ENCODE results near the gene MAGEA8. TPM values are rescaled to one million over a fixed set of nuclear protein-coding genes. Genes with fewer than 3 reads are reported as not detected.

The MAGEA8 gene
- total and polyA plus RNA-seq, 9 of the 15 experiments (the other 6 are each of a cell fraction or from before 2014, with no cell fraction given), result 0.49 to 4.6 (median 1.9) TPM

DNA sequence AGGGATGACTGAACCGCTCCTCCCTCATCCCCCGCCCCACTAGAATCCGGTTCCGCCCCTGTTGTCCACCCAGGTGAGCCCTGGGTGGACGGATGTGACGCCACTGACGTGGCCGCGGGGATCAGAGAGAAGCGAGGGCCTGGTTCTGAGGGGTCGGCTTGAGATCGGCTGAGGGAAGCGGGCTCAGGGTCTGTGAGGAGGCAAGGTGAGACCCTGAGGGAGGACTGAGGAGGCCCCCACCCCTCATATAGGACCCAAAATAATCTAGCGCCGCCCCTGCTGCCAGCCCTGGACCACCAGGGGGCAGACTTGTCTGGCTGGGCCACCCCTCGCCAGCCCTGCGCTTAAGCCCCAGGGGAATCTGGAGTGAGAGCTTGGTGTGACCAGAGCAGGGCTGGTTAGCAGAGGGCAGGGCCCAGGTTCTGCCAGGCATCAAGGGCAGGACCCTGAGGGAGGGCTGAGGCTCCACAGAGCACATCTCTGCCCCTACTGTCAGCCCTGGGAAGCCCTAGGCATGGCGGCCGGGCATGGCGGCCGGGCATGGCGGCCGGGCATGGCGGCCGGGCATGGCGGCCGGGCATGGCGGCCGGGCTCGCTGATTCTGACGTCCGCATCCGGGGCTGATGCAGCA is at the start of gene MAGEA8 (continued):
- TF ChIP-seq, protein P1, sequence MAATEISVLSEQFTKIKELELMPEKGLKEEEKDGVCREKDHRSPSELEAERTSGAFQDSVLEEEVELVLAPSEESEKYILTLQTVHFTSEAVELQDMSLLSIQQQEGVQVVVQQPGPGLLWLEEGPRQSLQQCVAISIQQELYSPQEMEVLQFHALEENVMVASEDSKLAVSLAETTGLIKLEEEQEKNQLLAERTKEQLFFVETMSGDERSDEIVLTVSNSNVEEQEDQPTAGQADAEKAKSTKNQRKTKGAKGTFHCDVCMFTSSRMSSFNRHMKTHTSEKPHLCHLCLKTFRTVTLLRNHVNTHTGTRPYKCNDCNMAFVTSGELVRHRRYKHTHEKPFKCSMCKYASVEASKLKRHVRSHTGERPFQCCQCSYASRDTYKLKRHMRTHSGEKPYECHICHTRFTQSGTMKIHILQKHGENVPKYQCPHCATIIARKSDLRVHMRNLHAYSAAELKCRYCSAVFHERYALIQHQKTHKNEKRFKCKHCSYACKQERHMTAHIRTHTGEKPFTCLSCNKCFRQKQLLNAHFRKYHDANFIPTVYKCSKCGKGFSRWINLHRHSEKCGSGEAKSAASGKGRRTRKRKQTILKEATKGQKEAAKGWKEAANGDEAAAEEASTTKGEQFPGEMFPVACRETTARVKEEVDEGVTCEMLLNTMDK (IDR thresholded peaks at IDR 0.05; ENCODE audit: borderline replicate concordance, insufficient read depth, low read depth, low read length, poor library complexity, severe bottlenecking), result peak; percentile 86
- TF ChIP-seq HIVEP1 (CRISPR knock-in tag; IDR thresholded peaks at IDR 0.05), result no peak
- TF ChIP-seq, protein P2, sequence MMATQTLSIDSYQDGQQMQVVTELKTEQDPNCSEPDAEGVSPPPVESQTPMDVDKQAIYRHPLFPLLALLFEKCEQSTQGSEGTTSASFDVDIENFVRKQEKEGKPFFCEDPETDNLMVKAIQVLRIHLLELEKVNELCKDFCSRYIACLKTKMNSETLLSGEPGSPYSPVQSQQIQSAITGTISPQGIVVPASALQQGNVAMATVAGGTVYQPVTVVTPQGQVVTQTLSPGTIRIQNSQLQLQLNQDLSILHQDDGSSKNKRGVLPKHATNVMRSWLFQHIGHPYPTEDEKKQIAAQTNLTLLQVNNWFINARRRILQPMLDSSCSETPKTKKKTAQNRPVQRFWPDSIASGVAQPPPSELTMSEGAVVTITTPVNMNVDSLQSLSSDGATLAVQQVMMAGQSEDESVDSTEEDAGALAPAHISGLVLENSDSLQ (IDR thresholded peaks at IDR 0.05), result peak; percentile 14; the same call in 1 of the 2 replicates
- TF ChIP-seq RAD21 (CRISPR knock-in tag; conservative IDR thresholded peaks at IDR 0.05 in 1 of 2, IDR thresholded peaks at IDR 0.05 in 1 of 2), result peak; percentile 50 to 63
- TF ChIP-seq C11orf30 (IDR thresholded peaks at IDR 0.05; ENCODE audit: low read depth), result peak; percentile 71; the same call in 1 of the 2 replicates
- TF ChIP-seq FOXK2 (conservative IDR thresholded peaks at IDR 0.05 in 1 of 2, IDR thresholded peaks at IDR 0.05 in 1 of 2; ENCODE audit: low read depth in 2 of 2), result 0 out of 4 replicates have a peak, but pooled peaks of 1 of the 2 experiments have one; percentile 22
- no peak for TF ChIP-seq ZNF12 (CRISPR knock-in tag; IDR thresholded peaks at IDR 0.05)
- peak; percentile 54; the same call in 1 of the 2 replicates for TF ChIP-seq EP400 (IDR thresholded peaks at IDR 0.05)
- TF ChIP-seq, protein P3, sequence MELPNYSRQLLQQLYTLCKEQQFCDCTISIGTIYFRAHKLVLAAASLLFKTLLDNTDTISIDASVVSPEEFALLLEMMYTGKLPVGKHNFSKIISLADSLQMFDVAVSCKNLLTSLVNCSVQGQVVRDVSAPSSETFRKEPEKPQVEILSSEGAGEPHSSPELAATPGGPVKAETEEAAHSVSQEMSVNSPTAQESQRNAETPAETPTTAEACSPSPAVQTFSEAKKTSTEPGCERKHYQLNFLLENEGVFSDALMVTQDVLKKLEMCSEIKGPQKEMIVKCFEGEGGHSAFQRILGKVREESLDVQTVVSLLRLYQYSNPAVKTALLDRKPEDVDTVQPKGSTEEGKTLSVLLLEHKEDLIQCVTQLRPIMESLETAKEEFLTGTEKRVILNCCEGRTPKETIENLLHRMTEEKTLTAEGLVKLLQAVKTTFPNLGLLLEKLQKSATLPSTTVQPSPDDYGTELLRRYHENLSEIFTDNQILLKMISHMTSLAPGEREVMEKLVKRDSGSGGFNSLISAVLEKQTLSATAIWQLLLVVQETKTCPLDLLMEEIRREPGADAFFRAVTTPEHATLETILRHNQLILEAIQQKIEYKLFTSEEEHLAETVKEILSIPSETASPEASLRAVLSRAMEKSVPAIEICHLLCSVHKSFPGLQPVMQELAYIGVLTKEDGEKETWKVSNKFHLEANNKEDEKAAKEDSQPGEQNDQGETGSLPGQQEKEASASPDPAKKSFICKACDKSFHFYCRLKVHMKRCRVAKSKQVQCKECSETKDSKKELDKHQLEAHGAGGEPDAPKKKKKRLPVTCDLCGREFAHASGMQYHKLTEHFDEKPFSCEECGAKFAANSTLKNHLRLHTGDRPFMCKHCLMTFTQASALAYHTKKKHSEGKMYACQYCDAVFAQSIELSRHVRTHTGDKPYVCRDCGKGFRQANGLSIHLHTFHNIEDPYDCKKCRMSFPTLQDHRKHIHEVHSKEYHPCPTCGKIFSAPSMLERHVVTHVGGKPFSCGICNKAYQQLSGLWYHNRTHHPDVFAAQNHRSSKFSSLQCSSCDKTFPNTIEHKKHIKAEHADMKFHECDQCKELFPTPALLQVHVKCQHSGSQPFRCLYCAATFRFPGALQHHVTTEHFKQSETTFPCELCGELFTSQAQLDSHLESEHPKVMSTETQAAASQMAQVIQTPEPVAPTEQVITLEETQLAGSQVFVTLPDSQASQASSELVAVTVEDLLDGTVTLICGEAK (IDR thresholded peaks at IDR 0.05), result peak; percentile 65
- TF ChIP-seq, protein P3 (CRISPR knock-in tag; IDR thresholded peaks at IDR 0.05), result no peak
- 0 out of 2 replicates have a peak, but pooled peaks have one; percentile 15 for TF ChIP-seq L3MBTL2 (IDR thresholded peaks at IDR 0.05)
- TF ChIP-seq, protein P4, sequence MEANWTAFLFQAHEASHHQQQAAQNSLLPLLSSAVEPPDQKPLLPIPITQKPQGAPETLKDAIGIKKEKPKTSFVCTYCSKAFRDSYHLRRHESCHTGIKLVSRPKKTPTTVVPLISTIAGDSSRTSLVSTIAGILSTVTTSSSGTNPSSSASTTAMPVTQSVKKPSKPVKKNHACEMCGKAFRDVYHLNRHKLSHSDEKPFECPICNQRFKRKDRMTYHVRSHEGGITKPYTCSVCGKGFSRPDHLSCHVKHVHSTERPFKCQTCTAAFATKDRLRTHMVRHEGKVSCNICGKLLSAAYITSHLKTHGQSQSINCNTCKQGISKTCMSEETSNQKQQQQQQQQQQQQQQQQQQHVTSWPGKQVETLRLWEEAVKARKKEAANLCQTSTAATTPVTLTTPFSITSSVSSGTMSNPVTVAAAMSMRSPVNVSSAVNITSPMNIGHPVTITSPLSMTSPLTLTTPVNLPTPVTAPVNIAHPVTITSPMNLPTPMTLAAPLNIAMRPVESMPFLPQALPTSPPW (CRISPR knock-in tag; IDR thresholded peaks at IDR 0.05), result peak; percentile 44

Data from K562 (cell line).